ENCODE data around the gene SLC24A3.
"Not testable (repeated sequence)": the region's sequence is repeated elsewhere in the genome, so short reads cannot be mapped to it uniquely, and the experiment has no call there.

Gene SLC24A3

DNA sequence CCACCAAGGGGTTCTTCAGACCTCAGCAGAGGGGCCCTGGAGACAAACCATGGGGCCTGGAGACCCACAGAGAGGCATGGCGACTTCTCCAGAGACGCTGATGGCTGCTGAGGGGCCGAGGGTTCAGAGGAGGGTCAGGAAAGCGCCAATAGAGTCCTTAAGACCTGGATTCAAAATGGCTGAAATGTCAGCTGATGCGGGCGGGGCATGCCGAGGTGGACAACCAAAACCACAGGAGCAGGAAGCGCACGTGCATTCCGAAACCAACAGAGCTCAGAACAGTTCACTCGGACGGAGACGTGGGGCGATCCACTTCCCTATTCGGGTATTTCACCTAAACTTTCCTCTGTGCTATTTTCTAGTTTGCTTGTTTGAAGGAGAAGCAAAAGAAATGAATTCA is 445.7 kb downstream of the SLC24A3 start:
- no peak for DNase-seq

DNA sequence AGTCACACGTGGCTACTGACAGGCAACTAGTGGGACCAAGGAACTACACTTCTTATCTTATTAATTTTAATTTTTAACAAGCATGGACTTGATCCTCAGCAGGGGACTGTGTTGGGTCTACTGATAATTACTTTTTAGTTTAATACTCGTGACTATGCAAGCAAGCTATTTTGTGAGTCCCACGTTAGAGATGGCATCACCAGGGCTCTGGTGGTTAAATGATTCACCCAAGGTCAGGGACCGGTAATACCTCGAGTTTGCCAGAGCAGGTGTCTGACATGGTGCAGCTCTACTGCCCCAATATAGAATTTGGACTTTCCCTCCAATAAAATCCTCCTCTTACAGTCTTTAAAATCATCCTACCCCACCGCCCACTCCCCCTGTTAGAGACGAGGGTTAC is 447.0 kb downstream of the SLC24A3 start:
- no peak for DNase-seq

DNA sequence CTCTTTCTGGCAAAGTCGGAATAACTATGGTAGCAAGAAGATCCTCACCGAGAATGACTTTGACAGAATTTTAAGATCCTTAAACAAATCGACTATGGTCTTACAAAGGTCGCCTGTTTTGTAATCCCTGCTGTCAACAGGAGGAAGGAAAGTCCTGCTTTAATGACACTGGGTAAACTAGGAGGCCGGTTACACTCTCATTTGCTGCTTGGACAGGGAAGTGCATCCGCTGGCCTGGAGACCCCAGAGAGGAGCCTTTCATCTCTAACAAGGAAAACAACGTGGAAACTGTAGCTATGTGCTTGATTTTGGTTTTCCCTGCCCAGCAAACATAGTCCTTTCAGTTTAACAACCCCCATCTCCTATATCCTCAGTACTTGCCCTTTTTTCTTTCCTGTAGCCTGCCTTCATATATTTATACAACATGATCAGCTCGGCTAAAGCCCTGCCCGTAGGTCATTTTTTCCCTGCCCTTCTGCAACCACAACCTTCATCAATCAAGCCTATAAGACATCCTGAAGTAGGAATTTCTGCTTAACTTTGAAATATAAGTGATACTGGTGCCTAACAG is 448.5 kb downstream of the SLC24A3 start:
- DNase-seq = no peak

DNA sequence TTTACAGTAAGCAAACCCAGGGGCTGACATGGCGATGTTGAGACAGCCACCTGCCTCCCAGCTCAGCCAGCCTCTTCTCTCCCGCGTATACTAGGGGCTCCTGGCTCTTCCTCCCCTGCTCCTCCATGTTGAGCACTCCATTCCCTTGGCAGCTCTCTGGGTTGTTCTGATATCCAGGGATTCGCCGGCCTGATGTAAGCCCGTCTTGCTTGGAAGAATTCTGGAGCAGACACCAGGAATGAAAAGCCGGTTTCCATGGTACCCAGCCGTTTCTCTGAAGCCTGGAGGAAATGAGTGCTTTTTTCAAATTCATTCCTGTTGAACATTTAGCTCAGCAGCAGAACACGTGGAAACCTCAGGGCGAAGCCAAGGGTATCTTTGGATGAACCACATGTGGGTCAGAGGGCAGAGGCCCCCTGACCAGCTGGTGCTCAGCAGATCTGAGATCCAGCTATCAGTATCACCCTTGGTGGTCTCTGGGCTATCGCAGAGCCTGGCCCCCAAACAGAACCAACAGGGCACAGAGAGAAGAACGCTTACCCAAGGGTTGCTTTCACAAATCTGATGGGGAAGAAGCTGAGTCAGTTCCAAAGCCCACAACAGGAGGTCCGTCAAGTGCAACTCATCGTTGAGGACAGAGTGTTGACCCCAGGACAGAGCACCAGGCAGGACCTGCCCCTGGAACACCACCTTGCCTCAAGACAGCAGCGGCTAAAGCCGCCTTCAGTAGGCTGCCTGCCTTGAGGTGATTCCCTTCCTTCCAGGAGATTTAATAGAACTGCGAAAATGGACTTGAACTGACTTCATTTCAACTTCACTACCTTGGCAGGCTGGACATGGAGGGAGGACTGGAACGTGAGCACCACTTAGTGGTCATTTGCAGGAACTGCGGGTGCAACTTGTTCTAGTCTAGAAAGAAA is 449.5 kb downstream of the SLC24A3 start:
- peak; percentile 52 for DNase-seq

DNA sequence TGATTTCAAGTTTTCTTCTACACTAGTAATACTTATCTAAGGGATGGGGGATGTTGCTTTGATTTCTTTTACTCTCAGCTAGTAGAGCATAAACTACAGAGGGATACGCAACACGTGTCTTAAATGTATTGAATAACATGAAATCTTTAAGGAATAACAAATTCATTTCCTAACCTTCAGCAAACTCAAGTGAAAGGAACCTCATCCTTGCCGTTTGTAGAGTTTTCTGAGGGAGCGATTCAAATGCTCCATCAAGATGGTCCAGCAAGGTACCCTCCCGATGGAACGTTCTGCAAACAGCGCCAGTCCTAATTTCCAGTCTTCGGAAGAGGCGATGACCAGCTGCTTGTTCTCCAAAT is 450.2 kb downstream of the SLC24A3 start:
- DNase-seq = no peak

DNA sequence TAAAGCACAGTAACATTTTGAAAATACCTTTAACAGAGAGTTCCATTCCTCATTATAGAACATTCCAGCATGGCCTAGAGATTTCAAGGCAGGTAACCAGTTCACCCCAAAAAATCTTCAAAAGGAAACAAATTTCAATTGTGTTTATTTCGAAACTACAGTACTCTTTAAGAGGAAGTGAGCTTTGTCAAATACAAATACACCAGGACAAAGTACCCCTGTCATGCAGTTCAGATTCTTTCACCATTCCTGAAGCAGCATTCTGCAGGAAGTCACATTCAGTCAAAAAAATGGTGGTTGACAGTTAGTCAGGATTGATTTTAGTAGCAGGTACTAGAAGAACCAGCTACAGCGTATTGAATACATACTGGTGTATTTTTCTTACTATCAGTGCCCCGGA is 456.0 kb downstream of the SLC24A3 start:
- DNase-seq = no peak

DNA sequence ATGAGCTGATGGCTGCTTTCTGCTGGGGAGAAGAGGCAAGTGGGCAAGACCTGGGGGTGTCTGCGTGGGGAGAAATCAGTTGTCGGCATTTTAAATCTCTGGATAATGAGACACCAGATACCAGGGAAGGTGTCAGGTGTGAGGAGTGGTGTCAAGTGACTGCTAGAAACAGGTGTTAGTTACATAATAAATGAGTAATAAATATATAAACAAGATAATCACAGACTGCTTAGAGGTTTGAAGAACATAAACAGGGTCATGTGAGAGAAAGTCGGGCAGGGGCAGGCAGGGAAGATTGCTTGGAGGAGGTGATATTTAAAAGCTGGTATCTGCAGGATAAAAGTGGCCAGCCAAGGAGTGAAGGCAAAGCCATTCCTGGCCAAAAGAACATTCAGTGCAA is 458.4 kb downstream of the SLC24A3 start:
- DNase-seq = no peak

DNA sequence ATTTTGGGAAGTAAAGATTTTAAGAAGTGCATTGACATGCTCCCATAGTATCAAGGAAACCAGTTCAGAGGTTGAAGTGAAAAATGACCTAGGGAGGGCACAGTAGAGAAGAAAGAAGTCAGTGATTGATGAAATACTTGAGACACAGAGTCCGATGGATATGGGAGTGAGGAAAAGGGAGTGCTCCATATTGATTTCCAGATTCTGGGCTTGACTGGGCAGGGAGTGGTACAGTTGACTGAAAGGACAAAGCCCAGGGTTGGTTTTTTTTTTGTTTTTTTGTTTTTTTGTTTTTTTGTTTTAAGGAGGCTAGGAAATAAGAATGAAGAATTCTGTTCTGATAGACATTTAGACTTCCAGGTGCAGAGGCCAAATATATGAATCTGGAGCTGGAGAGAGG is 458.9 kb downstream of the SLC24A3 start:
- DNase-seq = no peak

DNA sequence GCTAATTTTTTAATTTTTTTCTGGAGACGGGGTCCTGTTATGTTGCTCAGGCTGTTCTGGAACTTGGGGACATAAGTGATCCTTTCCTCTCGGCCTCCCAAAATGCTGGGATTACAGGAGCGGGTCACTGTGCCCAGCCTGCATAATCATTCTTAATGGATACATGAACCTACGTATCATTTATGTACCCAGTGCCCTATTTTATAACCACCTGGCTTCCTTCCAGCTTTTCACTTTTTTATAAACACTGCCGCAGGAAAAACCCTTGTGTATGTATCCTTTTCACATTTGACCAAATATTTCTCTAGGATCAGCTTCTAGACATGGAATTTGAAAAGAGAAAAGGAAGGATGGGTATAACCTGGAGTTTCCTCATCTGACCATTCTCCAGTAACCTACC is 460.1 kb downstream of the SLC24A3 start:
- DNase-seq = no peak

DNA sequence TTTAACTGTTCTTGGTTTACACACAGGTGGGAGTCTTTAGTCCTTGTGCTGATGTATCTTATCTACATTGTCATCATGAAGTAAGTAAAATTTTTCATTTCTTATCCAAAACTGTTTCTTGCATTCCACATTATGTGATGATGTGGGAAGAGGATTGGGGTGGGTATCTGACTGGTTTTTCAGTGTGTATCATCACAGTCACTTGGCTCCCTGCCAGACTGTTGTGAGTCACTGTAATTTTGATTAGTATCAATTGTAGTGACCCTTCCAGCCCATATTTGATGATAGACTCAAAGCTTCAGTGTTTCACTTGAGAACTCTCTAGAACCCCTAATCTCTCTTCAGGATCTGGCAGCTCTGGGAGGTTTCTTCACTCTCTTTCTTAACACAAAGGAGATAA is 461.1 kb downstream of the SLC24A3 start:
- DNase-seq = no peak

DNA sequence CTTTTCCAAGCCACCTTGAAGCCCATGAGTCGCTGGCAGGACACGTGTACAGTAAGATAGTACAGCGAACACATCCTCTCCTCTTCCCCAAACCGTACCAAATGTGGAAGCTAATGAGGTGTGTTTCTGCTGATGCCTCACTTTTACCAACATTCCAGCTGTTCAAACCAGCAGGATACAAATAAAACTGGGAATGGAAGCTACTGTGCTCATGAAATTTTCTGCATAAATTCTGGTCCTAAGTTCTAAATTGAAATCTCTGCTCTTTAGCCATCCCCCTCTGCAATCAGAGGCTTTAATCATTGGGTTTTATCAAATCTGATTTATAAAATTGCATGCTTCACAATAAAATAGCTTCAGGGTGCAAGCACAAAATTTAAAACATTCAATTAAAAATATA is 463.8 kb downstream of the SLC24A3 start:
- no peak for DNase-seq

DNA sequence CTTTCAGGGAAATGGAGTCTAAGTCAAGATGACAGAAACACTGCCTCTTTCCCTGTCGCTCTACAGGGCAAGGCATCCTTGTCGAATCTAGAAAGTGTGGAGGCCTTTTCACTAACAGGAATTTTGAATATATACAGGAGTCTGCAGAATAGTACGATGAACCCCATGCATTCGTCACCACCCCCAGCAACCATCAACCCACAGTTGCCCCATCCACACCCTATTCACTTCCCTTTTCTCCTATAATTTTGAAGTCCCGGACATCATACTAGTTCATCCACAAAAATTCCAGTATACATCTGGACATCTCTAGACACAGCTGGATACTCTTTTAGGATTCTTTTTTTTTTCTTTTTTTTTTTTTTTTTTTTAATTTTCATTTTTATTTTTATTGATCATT is 464.9 kb downstream of the SLC24A3 start:
- no peak for DNase-seq

DNA sequence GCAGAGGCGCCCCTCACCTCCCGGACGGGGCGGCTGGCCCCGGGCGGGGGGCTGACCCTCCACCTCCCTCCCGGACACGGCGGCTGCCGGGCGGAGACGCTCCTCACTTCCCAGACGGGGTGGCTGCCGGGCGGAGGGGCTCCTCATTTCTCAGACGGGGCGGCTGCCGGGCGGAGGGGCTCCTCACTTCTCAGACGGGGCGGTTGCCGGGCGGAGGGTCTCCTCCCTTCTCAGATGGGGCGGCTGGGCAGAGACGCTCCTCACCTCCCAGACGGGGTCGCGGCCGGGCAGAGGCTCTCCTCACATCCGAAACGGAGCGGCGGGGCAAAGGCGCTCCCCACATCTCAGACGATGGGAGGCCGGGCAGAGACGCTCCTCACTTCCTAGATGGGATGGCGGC is 466.1 kb downstream of the SLC24A3 start:
- DNase-seq = not testable (repeated sequence)

DNA sequence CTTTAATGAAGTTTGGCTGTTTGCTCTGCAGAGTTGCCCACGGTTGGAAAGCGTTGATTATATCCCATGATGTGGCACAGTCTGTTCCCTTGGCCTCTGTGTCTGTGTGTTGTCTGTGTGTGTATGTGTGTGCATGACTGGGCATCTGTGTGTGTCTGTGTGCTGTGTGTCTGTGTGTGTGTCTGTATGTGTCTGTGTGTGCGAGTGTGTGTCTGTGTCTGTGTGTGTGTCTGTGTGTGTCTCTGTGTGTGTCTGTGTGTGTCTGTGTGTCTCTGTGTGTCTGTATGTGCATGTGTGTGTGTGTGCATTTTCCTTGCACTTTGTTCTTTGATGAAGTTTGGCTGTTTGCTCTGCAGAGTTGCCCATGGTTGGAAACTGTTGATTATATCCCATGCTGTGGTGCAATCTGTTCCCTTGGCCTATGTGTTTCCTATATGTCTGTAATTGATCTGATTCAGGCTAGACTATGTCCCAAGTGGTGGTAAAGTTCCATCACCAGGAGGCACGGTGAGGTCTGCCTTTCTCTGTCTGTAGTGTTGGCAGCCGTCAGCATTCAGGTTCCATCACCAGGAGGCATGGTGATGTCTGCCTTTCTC is 467.6 kb downstream of the SLC24A3 start:
- no peak for DNase-seq

DNA sequence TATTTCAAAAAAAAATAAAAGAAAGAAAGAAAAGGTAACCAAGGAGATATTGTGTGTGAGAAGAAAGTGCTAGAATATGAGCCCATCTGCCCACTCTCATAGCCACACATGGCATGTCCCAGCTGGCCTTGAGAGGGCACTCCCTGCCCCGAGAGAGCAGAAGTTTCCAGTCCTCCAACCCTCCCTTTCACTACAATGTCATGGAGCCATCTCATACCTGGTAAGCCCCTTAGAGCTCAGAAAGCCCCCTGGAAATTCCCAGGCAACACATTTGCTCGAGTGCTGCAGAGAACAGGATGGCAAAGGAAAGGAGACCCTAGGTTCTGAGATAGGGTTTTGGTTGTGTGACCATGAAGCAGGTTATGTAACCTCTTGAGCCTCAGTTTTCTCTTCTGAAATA is 469.8 kb downstream of the SLC24A3 start:
- DNase-seq = no peak

DNA sequence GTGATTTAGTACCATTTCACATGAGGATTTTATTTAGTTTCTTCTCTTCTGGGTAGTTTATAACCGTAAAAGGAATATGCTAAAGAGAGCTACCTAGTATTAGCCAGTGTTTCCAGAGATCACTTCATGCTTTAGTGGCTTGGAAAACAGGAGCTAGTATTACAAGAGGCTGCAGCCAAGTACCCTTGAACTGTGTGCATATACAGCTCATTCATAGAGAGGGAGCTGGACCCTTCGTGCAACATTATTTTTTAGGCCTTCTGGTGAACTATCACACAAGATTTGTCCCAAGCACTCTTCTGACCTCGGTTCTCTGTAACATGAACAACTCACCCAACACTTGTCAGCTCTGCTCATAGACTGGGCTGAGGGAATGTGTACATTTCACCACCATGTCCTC is 470.7 kb downstream of the SLC24A3 start:
- DNase-seq = no peak

DNA sequence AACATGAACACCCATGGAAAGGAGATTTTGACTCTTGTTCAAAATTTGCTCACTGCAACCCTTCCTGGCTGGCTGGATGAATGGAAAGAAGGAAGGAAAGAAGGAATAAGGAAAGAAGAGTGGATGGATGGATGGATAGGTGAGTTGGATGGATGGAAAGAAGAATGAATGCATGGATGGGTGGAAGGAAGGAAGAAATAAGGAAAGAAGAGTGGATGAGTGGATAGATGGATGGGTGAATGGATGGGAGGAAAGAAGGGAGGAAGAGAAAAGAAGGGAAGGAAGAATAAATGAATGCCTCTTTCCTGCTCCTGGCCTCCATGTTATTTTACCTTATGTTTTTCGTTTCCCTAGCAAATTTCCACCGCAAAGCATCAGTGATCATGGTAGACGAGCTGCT is 471.4 kb downstream of the SLC24A3 start:
- no peak for DNase-seq

DNA sequence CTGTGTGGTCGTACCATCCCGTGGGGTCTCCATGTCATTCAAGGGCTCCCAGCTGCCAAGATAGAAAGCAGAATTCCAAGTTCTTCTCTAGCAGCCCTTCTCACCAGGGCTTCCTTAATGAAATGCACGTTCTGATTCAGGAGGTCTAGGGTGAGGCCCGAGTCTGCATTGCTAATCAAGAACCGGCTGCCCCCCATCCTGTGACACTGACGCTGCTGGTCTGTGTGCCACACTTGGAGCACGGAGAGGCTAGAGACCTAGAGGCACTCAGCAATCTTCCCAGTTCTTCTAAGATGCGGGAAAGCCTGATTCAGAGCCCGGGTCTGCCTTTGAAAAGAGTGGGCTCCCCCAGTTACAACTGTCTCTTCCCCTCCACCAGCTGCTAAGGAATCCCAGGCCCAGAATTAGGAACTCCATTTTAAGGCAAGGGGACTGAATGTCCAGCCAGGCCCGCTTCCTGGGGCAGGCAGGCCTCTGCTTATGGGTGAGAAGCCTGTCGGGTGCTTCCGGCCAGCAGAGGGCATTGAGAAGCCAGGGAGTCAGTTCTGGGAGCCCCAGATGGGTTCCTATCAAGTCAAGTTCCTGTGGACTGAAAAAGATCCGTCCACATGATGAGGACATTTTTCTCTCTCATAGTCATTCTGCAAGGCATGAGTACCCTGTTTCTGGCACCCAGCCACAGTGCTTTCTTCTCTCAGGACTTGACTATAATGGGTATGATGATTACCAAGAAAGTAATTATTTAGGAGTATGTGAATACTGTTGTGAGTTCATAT is 475.8 kb downstream of the SLC24A3 start:
- no peak for DNase-seq

DNA sequence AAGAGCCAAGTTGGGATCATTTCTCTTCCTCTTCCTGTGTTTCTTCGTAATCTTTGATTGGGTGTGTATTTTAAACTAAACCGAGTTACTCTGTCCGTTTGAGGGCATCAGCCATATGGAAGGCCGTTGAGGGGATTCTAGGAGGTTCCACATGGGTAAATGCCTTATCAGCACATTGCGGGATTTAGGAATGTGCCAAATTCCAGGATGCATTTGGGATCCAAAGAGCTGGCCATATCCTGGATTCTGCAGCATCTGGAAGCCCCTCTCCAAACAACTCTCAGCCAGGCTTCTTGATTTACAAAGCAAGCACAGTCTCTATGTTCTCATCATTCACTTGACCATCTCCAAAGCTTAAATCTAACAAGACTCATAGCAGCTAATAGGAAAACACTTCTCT is 478.0 kb downstream of the SLC24A3 start:
- DNase-seq = no peak

DNA sequence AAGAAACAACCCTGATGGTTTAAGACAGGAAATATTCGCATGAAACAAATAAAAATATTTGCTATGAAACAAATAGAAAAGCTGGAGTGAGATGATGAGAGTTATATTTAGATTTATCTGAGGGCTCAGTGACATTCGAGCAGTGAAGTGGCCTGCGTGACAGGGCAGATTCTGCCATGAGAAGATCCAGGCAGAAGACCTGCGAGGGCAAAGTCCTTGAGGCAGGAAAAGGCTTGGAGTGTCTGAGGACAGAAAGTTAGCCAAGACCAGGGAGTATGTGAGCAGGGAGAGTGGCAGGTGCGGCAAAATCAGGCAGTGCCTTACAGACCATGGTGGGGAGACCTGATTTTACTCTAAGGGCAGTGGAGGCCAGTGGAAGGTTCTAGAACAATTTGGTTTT is 478.7 kb downstream of the SLC24A3 start:
- DNase-seq = no peak

DNA sequence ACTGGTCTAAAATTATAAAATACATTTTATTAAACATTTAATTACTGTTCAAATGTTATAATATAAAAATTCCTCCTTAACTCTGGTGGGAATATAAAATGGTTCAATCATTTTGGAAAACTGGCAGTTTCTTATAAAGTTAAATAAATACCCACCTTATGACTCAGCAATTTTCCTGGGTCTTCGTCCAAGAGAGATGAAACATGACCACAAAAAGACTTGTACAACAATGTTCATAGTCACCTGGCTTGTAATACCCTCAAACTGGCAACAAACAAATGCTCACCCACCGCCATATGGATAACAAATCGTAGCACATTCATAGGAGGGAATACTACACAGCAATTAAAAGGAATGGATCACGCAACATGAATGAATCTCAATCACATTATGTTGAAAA is 479.7 kb downstream of the SLC24A3 start:
- no peak for DNase-seq

DNA sequence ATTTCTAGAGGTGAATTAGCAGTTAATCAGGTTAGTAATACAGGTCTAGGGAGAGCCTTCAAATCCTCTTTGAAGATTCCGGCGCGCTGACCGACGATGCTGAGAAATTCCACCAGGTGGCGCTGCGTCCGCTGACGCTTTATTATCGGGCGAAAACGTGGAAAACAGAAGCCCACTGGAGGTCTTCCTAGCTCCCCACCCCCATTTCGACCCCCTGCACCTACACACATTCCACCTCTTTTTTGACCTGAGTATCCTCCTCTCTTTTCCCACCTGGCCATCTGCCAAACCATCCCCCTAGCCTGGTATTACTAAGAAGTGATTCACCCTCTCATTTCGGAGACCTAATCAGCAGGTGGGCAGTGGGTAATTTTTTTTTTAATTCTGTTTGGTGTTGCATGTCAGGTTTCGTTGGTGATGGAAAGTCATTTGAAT is 480.3 kb downstream of the SLC24A3 start:
- peak; percentile 28 for DNase-seq

DNA sequence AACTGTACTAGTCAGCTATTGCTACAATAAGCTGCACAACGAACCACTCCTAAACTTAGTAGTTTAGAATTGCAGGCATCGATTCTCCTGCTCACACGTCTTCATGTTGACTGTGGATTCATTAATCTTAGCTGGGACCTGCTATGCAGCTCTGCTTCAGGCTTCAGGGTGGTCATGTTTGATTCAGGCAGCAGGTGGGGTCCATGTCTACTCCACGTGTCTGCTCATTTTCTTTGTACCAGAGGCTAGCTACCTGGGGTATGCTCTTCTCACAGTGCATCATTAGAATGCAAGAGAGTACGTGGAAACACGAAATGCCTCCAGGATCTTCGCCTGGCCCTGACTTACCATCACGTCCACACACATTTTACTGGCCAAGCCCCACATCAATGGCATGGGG is 481.1 kb downstream of the SLC24A3 start:
- no peak for DNase-seq

DNA sequence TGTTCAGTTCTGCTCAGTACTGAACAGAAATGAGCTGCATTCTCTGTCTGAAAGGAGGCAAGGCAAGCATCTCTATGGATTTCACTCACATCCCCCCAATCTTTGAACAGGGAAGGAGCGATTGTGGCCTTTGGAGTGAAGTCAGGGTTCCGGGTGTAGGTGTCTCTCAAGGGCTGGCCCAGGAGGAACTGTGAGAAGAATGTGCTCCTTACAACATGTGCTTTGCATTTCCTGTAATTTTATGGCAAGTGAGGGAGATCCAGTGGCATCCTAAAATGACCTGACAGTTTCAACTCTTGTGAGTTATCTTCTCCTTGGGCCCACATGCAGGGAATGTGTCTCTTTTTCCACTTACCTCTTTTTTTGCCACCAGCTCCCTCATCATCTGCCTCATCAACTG is 482.6 kb downstream of the SLC24A3 start:
- no peak for DNase-seq

Measured in stimulated activated CD4-positive, alpha-beta T cell treated with anti-CD3 and anti-CD28 coated beads, Interleukin-1b, Interleukin-23, amount 100 ng/mL, for 48 hours (primary cell).